GM12878 (cell line): ENCODE results near the gene PATL1. TPM values are rescaled to one million over a fixed set of nuclear protein-coding genes. Genes with fewer than 3 reads are reported as not detected.

Experiments used
- ATAC-seq: fragments of 200-7000 bp; cut with Tn5 transposase; 3 replicates; pipeline ENCODE4 v1.9.1; 2020; ENCODE audit warnings: mild to moderate bottlenecking, moderate library complexity
- BruUV-seq: library from RNA; stranded (reverse); fragments of 400-500 nt; replicated peaks from 2 replicates; lab custom pipeline; 2021; lab: Mats Ljungman, UMichigan
- CTCF ChIA-PET: fragments of 300-600 bp; sonication (Branson Sonifier 250); formaldehyde crosslinking; extraction: SDS; loops from one replicate; lab custom pipeline; 2021; ENCODE audit warnings: inconsistent platforms; lab: Yijun Ruan, JAX
- POLR2A ChIA-PET: fragments of 350-600 bp; formaldehyde crosslinking; extraction: SDS; loops from one replicate; lab custom pipeline; 2021; ENCODE audit warnings: inconsistent platforms; lab: Charles Lee
- RAD21 ChIA-PET: fragments of 300-600 bp; sonication (Branson Sonifier 250); formaldehyde crosslinking; loops from one replicate; lab custom pipeline; 2023; ENCODE audit warnings: antibody characterized with exemption; ENCODE audit not compliant: unreplicated experiment; lab: Charles Lee
- SMC1A ChIA-PET: fragments of 300-600 bp; sonication (Branson Sonifier 250); formaldehyde crosslinking; loops from one replicate; lab custom pipeline; 2023; ENCODE audit not compliant: unreplicated experiment, uncharacterized antibody; lab: Charles Lee
- DNase-seq: peaks from one replicate; pipeline ENCODE4 v3.0.0-alpha.2; 2011; ENCODE audit warnings: low read depth, low spot score
- FAIRE-seq: peaks from 3 replicates; lab custom pipeline; 2011; peaks lifted over from hg19 to GRCh38; lab: Jason Lieb, UNC
- H2AFZ ChIP-seq: 2 replicates; pipeline ENCODE4 v1.6.0; 2011; ENCODE audit warnings: low read depth, low read length, control low read depth; ENCODE audit not compliant: control insufficient read depth
- H3K27ac ChIP-seq: 2 replicates; pipeline ENCODE4 v1.5.1; 2011; ENCODE audit warnings: control low read depth; ENCODE audit not compliant: control insufficient read depth, insufficient read depth
- H3K27me3 ChIP-seq, 2 experiments: replicated peaks in 1 of 2; 2 replicates each; pipeline versions ENCODE4 v1.6.0 to v1.6.1; 2011; ENCODE audit warnings: low read length in 1 of 2; ENCODE audit not compliant: control insufficient read depth in 2 of 2, insufficient read depth in 2 of 2
- H3K36me3 ChIP-seq, 2 experiments: 2 replicates each; pipeline ENCODE4 v1.5.1; 2011; ENCODE audit warnings: low read length in 1 of 2; ENCODE audit not compliant: control insufficient read depth in 2 of 2, insufficient read depth in 2 of 2
- H3K4me1 ChIP-seq: 2 replicates; pipeline ENCODE4 v1.6.1; 2011; ENCODE audit warnings: mild to moderate bottlenecking, low read length, moderate library complexity, mixed read lengths; ENCODE audit not compliant: control insufficient read depth, insufficient read depth
- H3K4me2 ChIP-seq: 2 replicates; pipeline ENCODE4 v1.6.0; 2011; ENCODE audit warnings: control low read depth; ENCODE audit not compliant: control insufficient read depth, insufficient read depth
- H3K4me3 ChIP-seq: fragments of 200-600 bp; sonication (generic); 2 replicates; pipeline ENCODE4 v1.5.1; 2016
- H3K79me2 ChIP-seq: 2 replicates; pipeline ENCODE4 v1.6.0; 2011; ENCODE audit warnings: low read length; ENCODE audit not compliant: control insufficient read depth, insufficient read depth
- H3K9ac ChIP-seq: 2 replicates; pipeline ENCODE4 v1.8.0; 2011; ENCODE audit warnings: low read length, control low read depth, mixed read lengths; ENCODE audit not compliant: control insufficient read depth, insufficient read depth
- H3K9me3 ChIP-seq: replicated peaks from 3 replicates; pipeline ENCODE4 v1.5.1; 2011; ENCODE audit warnings: mild to moderate bottlenecking, low read length; ENCODE audit not compliant: control insufficient read depth, insufficient read depth
- H4K20me1 ChIP-seq: 2 replicates; pipeline ENCODE4 v1.6.0; 2011; ENCODE audit not compliant: control insufficient read depth, insufficient read depth
- ATF2 ChIP-seq: IDR thresholded peaks from 2 replicates; pipeline ENCODE4 v1.6.1; 2012; ENCODE audit warnings: low read length, inconsistent platforms
- GABPA ChIP-seq: IDR thresholded peaks from 2 replicates; pipeline ENCODE4 v1.6.1; 2014; ENCODE audit warnings: antibody characterized with exemption, low read depth, mild to moderate bottlenecking, inconsistent platforms
- NR2C2 ChIP-seq: IDR thresholded peaks from 2 replicates; pipeline ENCODE4 v1.6.1; 2011; ENCODE audit warnings: borderline replicate concordance, low read depth; ENCODE audit not compliant: control insufficient read depth, insufficient read length
- PML ChIP-seq: IDR thresholded peaks from 2 replicates; pipeline ENCODE4 v1.6.1; 2012; ENCODE audit warnings: low read length, inconsistent platforms
- SUPT20H ChIP-seq: IDR thresholded peaks from 2 replicates; pipeline ENCODE4 v1.6.1; 2011; ENCODE audit warnings: low read depth, mild to moderate bottlenecking, low read length, moderate library complexity, borderline replicate concordance; ENCODE audit not compliant: control insufficient read depth
- TBL1XR1 ChIP-seq: IDR thresholded peaks from 2 replicates; pipeline ENCODE4 v1.6.1; 2012; ENCODE audit warnings: low read depth, low read length, improper control_type of control experiment
- TCF7 ChIP-seq: IDR thresholded peaks from 2 replicates; pipeline ENCODE4 v1.6.1; 2014; ENCODE audit warnings: antibody characterized with exemption, borderline replicate concordance
- ZBTB4 ChIP-seq: fragments of 450-650 bp; formaldehyde crosslinking; IDR thresholded peaks from 2 replicates; pipeline ENCODE4 v1.4.0; 2022; ENCODE audit warnings: mild to moderate bottlenecking, moderate library complexity
- ZNF274 ChIP-seq: IDR thresholded peaks from one replicate; pipeline ENCODE4 v1.8.0; 2011; ENCODE audit not compliant: insufficient read length, insufficient read depth
- ZNF592 ChIP-seq: fragments of 450-650 bp; IDR thresholded peaks from 2 replicates; pipeline ENCODE4 v1.6.1; 2017; ENCODE audit warnings: mild to moderate bottlenecking, moderate library complexity
- WGBS: methylation state at CpG from one replicate; pipeline ENCODE4 v1.1.6; 2016; ENCODE audit warnings: low lambda C conversion rate; ENCODE audit not compliant: insufficient replicate concordance, insufficient coverage; ENCODE audit errors: missing lambda C conversion rate; 5-methylcytosine and 5-hydroxymethylcytosine counted together
- in situ Hi-C: fragments of 300-500 bp; cut with MboI; formaldehyde crosslinking; loops from 9 replicates; pipeline ENCODE4 v1.14.3; 2018; ENCODE audit warnings: mixed read lengths
- intact Hi-C: fragments of 100-400 bp; cut with micrococcal nuclease; formaldehyde crosslinking; loops from one replicate; pipeline ENCODE4 v1.14.2; 2022; ENCODE audit not compliant: unreplicated experiment
- polyA plus RNA-seq, 11 experiments: library from polyadenylated mRNA; depleted of rRNA in 4 of 11; unstranded in 6 of 11; stranded (reverse) in 5 of 11; fragments of >200 nt; fragmentation: Nextera tagmentation in 4 of 11; fragmentation: Illumina TruSeq in 1 of 11; extraction: Ambion mirVana in 4 of 11; extraction: Trizol in 1 of 11; gene quantifications; 1 replicate in 1 of 11; 2 replicates in 10 of 11; pipeline versions ENCODE4 v1.2.1 to v1.2.3, GENCODE V29; 2011 to 2016; ENCODE audit warnings: inconsistent platforms in 2 of 11, missing spikeins in 2 of 11, low read depth in 1 of 11
- total RNA-seq, 4 experiments: library from RNA; depleted of rRNA in 3 of 4; stranded (reverse); fragments of >200 nt in 3 of 4; fragmentation: Illumina TruSeq in 1 of 4; extraction: Trizol in 1 of 4; gene quantifications; 2 replicates each; pipeline versions ENCODE4 v1.2.1 to v1.2.3, GENCODE V29; 2013 to 2021

PATL1 gene
- total and polyA plus RNA-seq, 10 of the 15 experiments (the other 5 are each of a cell fraction or from before 2014, with no cell fraction given) = 5.3 to 62.0 (median 14.9) TPM

- CTCF ChIA-PET = interaction anchor here (0.6 to 2.3 kb wide), 10 partner anchors 8 to 656 kb away, joined by 3 to 15 read pairs (median 4); partner anchors contain the start of gene OSBP
- H4K20me1 ChIP-seq = no peaks in the 10 kb centered on the region
- FAIRE-seq (no peak), DNase-seq (no peak), ATAC-seq (no peak)
- SMC1A ChIA-PET = interaction anchor here (0.6 to 2.9 kb wide), 8 partner anchors 10 to 397 kb away, joined by 3 to 9 read pairs (median 4); partner anchors contain the start of gene OSBP
- POLR2A ChIA-PET = interaction anchor here (0.6 to 2.2 kb wide), 17 partner anchors 9 to 160 kb away, joined by 3 to 26 read pairs (median 4); partner anchors contain the start of gene OSBP
- peaks cover 0 to 15% of the 10 kb centered on the region in 2 experiments; a peak in 2 of 4 replicates for H3K36me3 ChIP-seq
- no peaks in the 10 kb centered on the region for H3K9me3 ChIP-seq
- H3K4me1 ChIP-seq = no peaks in the 10 kb centered on the region; the same call in 1 of the 2 replicates
- in situ Hi-C loops = loop anchor here (5.0 to 25.0 kb wide), 3 partner anchors 117 to 1082 kb away; partner anchors contain the start of genes LPXN and ZFP91
- peak overlapping the region; percentile 76 for H3K4me3 ChIP-seq
- H3K27me3 ChIP-seq = no peaks in the 10 kb centered on the region
- BruUV-seq = TSS peak; percentile 99
- H3K9ac ChIP-seq = peak overlapping the region; percentile 86
- intact Hi-C loops = loop anchor here (1.0 to 10.0 kb wide), 5 partner anchors 55 to 455 kb away; partner anchors contain the start of genes MPEG1, MRPL16 and OSBP
- 11% methylated on average over 22 of the region's 22 CpGs for WGBS
- H3K27ac ChIP-seq = peak overlapping the region; percentile 86
- RAD21 ChIA-PET = interaction anchor here (0.7 to 1.8 kb wide), 11 partner anchors 8 to 446 kb away, joined by 3 to 16 read pairs (median 4); partner anchors contain the start of gene OSBP
- H3K4me2 ChIP-seq = peak overlapping the region; percentile 65
- H2AFZ ChIP-seq = peak overlapping the region; percentile 95
- H3K79me2 ChIP-seq = peaks cover 28% of the 10 kb centered on the region
- TF ChIP-seq NR2C2 (no peak), PML (peak; percentile 72; the same call in 1 of the 2 replicates), TBL1XR1 (no peak), ZNF274 (no peak), ATF2 (0 out of 2 replicates have a peak, but pooled peaks have one; percentile 16), TCF7 (0 out of 2 replicates have a peak, but pooled peaks have one; percentile 5), GABPA (no peak), ZBTB4 (CRISPR knock-in tag) (no peak), SUPT20H (no peak), ZNF592 (no peak)
These were observed 773 bp upstream of the PATL1 start for GRCh38 chr11:59669611-59670009.
